Endothelial cell of umbilical vein (primary cell): Measurements from ENCODE around the gene MACF1. TPM values are rescaled to one million over a fixed set of nuclear protein-coding genes. Genes with fewer than 3 reads are reported as not detected.
"Not testable (repeated sequence)": the region's sequence is repeated elsewhere in the genome, so short reads cannot be mapped to it uniquely, and the experiment has no call there.

ENCODE experiments used
- BruUV-seq: library from RNA; stranded (reverse); fragments of 400-500 nt; replicated peaks from 2 replicates; lab custom pipeline; 2021; lab: Mats Ljungman, UMichigan
- CTCF ChIA-PET: fragments of 300-600, 350-600 bp; sonication (Branson Sonifier 250); formaldehyde crosslinking; loops from one replicate; lab custom pipeline; 2021; ENCODE audit warnings: antibody characterized with exemption, inconsistent platforms; lab: Charles Lee
- POLR2A ChIA-PET: fragments of 300-600, 350-600 bp; sonication (Branson Sonifier 250); formaldehyde crosslinking; loops from one replicate; lab custom pipeline; 2021; ENCODE audit warnings: antibody characterized with exemption, inconsistent platforms; lab: Charles Lee
- DNase-seq: peaks from one replicate; pipeline ENCODE4 v3.0.0-alpha.2; 2011; ENCODE audit warnings: low read depth, low spot score
- FAIRE-seq: peaks from 2 replicates; lab custom pipeline; 2011; peaks lifted over from hg19 to GRCh38; lab: Jason Lieb, UNC
- H2AFZ ChIP-seq: 2 replicates; pipeline ENCODE4 v1.6.0; 2012; ENCODE audit warnings: low read depth, low read length, control low read depth, inconsistent platforms
- H3K27ac ChIP-seq: 2 replicates; pipeline ENCODE4 v1.5.1; 2011; ENCODE audit warnings: low read depth, mild to moderate bottlenecking, control low read depth, low read length, moderate library complexity; ENCODE audit not compliant: insufficient read depth
- H3K27me3 ChIP-seq, 2 experiments: 2 replicates each; pipeline versions ENCODE4 v1.6.0 to v1.6.1; 2011; ENCODE audit warnings: low read length in 2 of 2, mixed read lengths in 1 of 2; ENCODE audit not compliant: control insufficient read depth in 2 of 2, insufficient read depth in 2 of 2
- H3K36me3 ChIP-seq, 2 experiments: 2 replicates in 1 of 2; 3 replicates in 1 of 2; pipeline ENCODE4 v1.5.1; 2011; ENCODE audit warnings: low read length in 2 of 2, mild to moderate bottlenecking in 1 of 2, moderate library complexity in 1 of 2; ENCODE audit not compliant: control insufficient read depth in 2 of 2, insufficient read depth in 2 of 2; ENCODE audit errors: extremely low read depth in 1 of 2
- H3K4me1 ChIP-seq: 3 replicates; pipeline ENCODE4 v1.5.1; 2011; ENCODE audit warnings: mild to moderate bottlenecking, low read length; ENCODE audit not compliant: control insufficient read depth, insufficient read depth; ENCODE audit errors: extremely low read depth
- H3K4me2 ChIP-seq: 2 replicates; pipeline ENCODE4 v1.6.1; 2011; ENCODE audit warnings: low read length, control low read depth, mixed read lengths; ENCODE audit not compliant: insufficient read depth
- H3K4me3 ChIP-seq, 3 experiments: fragments of 200-600 bp in 1 of 3; sonication (generic), shearing (Covaris generic) in 1 of 3; replicated peaks in 1 of 3; 2 replicates each; pipeline ENCODE4 v1.5.1; 2011 to 2016; ENCODE audit warnings: control low read depth in 3 of 3, low read length in 3 of 3, mild to moderate bottlenecking in 2 of 3, inconsistent platforms in 1 of 3, low read depth in 1 of 3, moderate library complexity in 1 of 3; ENCODE audit not compliant: insufficient read depth in 1 of 3
- H3K79me2 ChIP-seq: 2 replicates; pipeline ENCODE4 v1.6.0; 2012; ENCODE audit warnings: low read length, inconsistent platforms; ENCODE audit not compliant: control insufficient read depth, insufficient read depth
- H3K9ac ChIP-seq: replicated peaks from 2 replicates; pipeline ENCODE3; 2011; ENCODE audit warnings: low read length, control low read depth; ENCODE audit not compliant: insufficient read depth; ENCODE audit errors: extremely low read depth
- H3K9me1 ChIP-seq: replicated peaks from 3 replicates; pipeline ENCODE4 v1.6.0; 2011; ENCODE audit warnings: mild to moderate bottlenecking, low read length; ENCODE audit not compliant: control insufficient read depth, insufficient read depth; ENCODE audit errors: extremely low read depth
- H3K9me3 ChIP-seq: replicated peaks from 2 replicates; pipeline ENCODE4 v1.5.1; 2012; ENCODE audit warnings: low read length, inconsistent platforms; ENCODE audit not compliant: control insufficient read depth, insufficient read depth
- H4K20me1 ChIP-seq: replicated peaks from 2 replicates; pipeline ENCODE3; 2011; ENCODE audit warnings: mild to moderate bottlenecking, low read length; ENCODE audit not compliant: control insufficient read depth, insufficient read depth; ENCODE audit errors: extremely low read depth
- EZH2 ChIP-seq: IDR thresholded peaks from 2 replicates; pipeline ENCODE4 v1.6.1; 2012; ENCODE audit warnings: borderline replicate concordance, low read depth, mild to moderate bottlenecking, moderate library complexity, low read length, inconsistent platforms; ENCODE audit not compliant: severe bottlenecking
- GATA2 ChIP-seq: IDR thresholded peaks from 2 replicates; pipeline ENCODE4 v1.7.0; 2011; ENCODE audit warnings: low read depth, mild to moderate bottlenecking, moderate library complexity, mixed read lengths, low read length; ENCODE audit not compliant: insufficient read length, insufficient read depth
- POLR2AphosphoS5 ChIP-seq: IDR thresholded peaks from 2 replicates; pipeline ENCODE4 v1.6.1; 2012; ENCODE audit warnings: low read depth, mild to moderate bottlenecking, control low read depth, low read length, moderate library complexity; ENCODE audit not compliant: insufficient read depth
- dilution Hi-C: fragments of 300-500 bp; cut with MboI; formaldehyde crosslinking; loops from one replicate; pipeline ENCODE4 v1.15.0; 2019; ENCODE audit warnings: low sequenced_read_pairs; ENCODE audit not compliant: extremely low pct_ligation_motif_present
- intact Hi-C: fragments of 100-400 bp; cut with micrococcal nuclease; formaldehyde crosslinking; loops from one replicate; pipeline ENCODE4 v1.10.0; 2022
- polyA plus RNA-seq, 4 experiments: library from polyadenylated mRNA; depleted of rRNA in 3 of 4; stranded (reverse) in 3 of 4; unstranded in 1 of 4; fragments of >200 nt; gene quantifications; 2 replicates each; pipeline versions ENCODE4 v1.2.1 to v1.2.3, GENCODE V29; 2011 to 2012; ENCODE audit warnings: missing spikeins in 1 of 4
- total RNA-seq: library from RNA; stranded (reverse); gene quantifications from 2 replicates; pipeline ENCODE4 v1.2.3, GENCODE V29; 2021

Gene MACF1
- total and polyA plus RNA-seq, 2 donors (not counting 3 experiments of a cell fraction or from before 2014, with no cell fraction given): 122 to 587 TPM

GRCh38 chr1:39526466-39527189, 322.1 kb downstream of the MACF1 start:
- ChIA-PET CTCF (interaction anchor here (1.0 to 2.6 kb wide), 2 partner anchors 12 to 428 kb away, joined by 3 to 7 read pairs; no protein-coding TSS in a partner anchor), POLR2A (no interaction called here)
- H3K9ac ChIP-seq: no peak overlapping the region
- intact Hi-C loops (no loop called here), dilution Hi-C loops (no loop called here)
- no peak overlapping the region for H2AFZ ChIP-seq
- TF ChIP-seq EZH2 (no peak), POLR2AphosphoS5 (no peak), GATA2 (no peak)
- no peaks in the 10 kb centered on the region for H4K20me1 ChIP-seq
- no peaks in the 10 kb centered on the region for H3K4me1 ChIP-seq
- H3K9me3 ChIP-seq: no peaks in the 10 kb centered on the region
- DNase-seq (no peak), FAIRE-seq (no peak)
- H3K9me1 ChIP-seq: no peaks in the 10 kb centered on the region
- no peak overlapping the region for H3K27ac ChIP-seq
- BruUV-seq: no TSS peak
- H3K36me3 ChIP-seq: peaks cover 0 to 3% of the 10 kb centered on the region in 2 experiments
- H3K27me3 ChIP-seq: no peaks in the 10 kb centered on the region
- no peak overlapping the region for H3K4me2 ChIP-seq
- H3K79me2 ChIP-seq: no peaks in the 10 kb centered on the region
- H3K4me3 ChIP-seq: no peak overlapping the region

- H3K36me3 ChIP-seq, intact Hi-C loops, H3K9ac ChIP-seq, H3K27me3 ChIP-seq, H3K9me3 ChIP-seq, H2AFZ ChIP-seq, H3K4me3 ChIP-seq, H3K9me1 ChIP-seq, H4K20me1 ChIP-seq, H3K4me1 ChIP-seq, H3K27ac ChIP-seq, DNase-seq, H3K4me2 ChIP-seq, dilution Hi-C loops, POLR2A ChIA-PET, BruUV-seq, H3K79me2 ChIP-seq, FAIRE-seq: not testable (repeated sequence)
- CTCF ChIA-PET: interaction anchor here (2.6 kb wide), 1 partner anchor 12 kb away, joined by 7 read pairs; no protein-coding TSS in a partner anchor
These were observed 322.7 kb downstream of the MACF1 start for GRCh38 chr1:39527190-39527579.
